Activated gamma-delta T cell treated with anti-CD3 and anti-CD28 coated beads, Interleukin-2, amount 50 U/mL, for 16 hours (primary cell): ENCODE data around the gene PLVAP.
A peak's percentile ranks its signal among the peaks of the same experiment; 100 is the strongest.

Source experiments
- DNase-seq: peaks from one replicate; pipeline ENCODE4 v3.0.0-alpha.2; 2020; ENCODE audit warnings: low read depth

The PLVAP gene, protein sequence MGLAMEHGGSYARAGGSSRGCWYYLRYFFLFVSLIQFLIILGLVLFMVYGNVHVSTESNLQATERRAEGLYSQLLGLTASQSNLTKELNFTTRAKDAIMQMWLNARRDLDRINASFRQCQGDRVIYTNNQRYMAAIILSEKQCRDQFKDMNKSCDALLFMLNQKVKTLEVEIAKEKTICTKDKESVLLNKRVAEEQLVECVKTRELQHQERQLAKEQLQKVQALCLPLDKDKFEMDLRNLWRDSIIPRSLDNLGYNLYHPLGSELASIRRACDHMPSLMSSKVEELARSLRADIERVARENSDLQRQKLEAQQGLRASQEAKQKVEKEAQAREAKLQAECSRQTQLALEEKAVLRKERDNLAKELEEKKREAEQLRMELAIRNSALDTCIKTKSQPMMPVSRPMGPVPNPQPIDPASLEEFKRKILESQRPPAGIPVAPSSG

DNA sequence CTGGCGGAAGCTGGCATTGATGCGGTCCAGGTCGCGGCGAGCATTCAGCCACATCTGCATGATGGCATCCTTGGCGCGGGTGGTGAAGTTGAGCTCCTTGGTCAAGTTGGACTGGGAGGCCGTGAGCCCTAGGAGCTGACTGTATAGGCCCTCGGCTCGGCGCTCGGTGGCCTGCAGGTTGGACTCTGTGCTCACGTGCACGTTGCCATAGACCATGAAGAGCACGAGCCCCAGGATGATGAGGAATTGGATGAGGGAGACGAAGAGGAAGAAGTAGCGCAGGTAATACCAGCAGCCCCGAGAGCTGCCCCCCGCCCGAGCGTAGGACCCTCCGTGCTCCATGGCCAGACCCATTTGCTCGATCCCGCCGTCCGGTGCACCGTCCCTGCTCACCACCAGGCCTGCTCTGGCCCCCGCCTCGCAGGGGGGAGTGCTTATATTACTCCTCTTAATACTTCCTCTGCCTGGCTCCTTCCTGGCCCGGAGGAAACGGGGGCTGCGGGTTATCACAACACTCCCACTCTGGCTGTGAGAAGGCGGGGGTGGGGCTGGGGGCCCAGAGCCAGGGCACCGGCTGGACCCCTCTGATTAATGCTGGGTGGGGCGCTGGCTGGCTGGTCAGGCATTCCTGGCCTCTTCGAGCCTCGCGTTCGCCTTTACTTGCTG, at the start of gene PLVAP:
Gene PLVAP (minus strand): TSS at position 408 of the 666 bp plus-strand sequence. CDS start 54 bp downstream, at position 354.
- no peak for DNase-seq

GRCh38 chr19:17424743-17425365, 47.7 kb upstream of the PLVAP start:
- DNase-seq: no peak

DNA sequence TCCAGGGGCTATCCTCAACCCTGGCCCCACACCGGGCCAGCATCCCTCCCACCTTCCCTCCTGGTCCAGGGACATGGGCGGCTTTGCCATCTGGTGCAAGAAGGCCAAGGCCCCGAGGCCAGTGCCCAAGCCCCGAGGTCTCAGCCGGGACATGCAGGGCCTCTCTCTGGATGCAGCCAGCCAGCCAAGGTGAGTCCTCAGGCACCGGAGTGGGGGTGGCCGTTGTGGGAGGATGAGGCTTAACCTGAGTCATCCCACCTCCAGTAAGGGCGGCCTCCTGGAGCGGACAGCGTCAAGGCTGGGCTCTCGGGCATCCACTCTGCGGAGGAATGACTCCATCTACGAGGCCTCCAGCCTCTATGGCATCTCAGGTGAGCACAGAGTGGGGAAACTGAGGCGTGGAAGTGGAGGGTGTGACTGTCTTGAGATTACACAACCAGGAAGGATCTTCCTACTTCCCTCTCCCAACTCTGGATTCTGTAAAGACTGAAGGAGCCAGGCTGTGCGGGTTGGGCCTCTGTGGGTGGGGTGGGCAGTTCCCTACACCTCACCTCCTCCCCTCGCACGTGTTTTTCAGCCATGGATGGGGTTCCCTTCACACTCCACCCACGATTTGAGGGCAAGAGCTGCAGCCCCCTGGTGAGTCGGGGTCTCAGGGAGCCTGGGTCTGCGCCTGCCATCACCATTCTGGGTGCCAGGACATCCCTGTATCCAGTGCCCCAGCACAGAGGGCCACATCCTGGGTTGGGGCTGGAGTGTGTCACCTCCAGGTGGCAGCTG, 46.5 kb upstream of the PLVAP start:
- DNase-seq: no peak

DNA sequence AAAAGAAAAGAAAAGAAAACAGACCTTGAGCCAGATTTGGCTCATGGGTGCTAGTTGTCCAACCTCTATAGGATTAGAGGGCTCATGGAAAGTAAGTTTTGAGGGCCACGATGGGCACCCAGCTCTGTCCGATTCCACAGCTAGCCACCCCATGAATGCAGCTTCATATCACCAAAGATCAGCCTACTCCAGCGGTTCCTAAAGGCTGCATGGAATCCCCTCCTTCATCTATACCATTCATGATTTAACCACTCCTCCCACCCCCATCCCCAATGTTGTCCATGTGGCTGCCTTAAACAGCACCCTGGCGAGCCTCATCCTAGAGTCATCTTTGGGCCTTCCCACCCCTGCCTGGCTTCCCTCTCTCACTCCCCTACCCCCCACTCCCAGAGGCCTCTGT, 44.8 kb upstream of the PLVAP start:
- DNase-seq: no peak

DNA sequence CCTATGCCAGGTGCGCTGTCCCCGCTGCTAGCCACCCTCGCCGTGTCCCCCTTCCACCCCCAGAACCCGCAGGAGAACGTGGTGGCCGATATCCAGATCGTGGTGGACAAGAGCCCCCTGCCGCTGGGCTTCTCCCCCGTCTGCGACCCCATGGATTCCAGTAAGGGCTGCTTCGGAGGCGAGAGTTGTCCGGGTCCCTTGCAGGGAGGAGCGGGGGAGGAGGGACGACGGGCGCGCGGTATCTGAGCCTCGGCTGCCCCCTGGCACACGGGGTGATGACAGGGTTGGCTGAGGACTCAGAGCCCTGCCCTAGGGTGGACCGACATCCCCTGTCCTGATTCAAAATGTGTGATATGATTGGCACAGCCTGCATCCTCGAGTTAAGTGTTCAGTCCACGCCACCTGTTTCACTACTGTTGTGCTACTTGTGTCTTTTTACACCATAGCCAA, 43.4 kb upstream of the PLVAP start:
- DNase-seq: no peak

- peak; percentile 91 for DNase-seq
Observed at GRCh38 chr19:17419621-17420474, 42.7 kb upstream of the PLVAP start, which contains the start of gene MVB12A. MVB12A (plus strand) TSS chr19:17420047; CDS start chr19:17420136, 89 bp downstream.

DNA sequence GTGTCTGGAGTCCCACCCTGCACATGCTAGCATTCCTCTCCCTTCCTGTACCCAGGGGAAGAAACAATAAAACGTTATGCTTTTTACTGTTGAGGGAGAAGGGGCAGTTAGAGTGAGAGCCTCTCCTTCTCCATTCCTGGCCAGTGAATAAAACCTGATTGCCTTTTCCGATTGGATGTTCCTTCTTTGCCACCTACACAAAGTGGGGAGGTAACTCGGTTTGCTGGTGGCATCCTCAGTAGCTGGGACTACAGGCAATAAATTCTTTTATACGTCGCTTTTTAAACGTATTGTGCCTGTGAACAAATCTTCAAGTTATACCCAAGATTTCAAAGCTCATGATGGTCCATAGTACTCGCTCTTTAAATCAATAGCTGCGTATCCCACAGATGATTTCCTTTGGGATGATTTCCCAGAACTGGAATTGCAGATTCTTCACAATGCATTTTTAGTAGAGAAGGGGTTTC, 42.0 kb upstream of the PLVAP start:
- DNase-seq: no peak

- no peak for DNase-seq
Observed at GRCh38 chr19:17418710-17419109, 41.6 kb upstream of the PLVAP start.

DNA sequence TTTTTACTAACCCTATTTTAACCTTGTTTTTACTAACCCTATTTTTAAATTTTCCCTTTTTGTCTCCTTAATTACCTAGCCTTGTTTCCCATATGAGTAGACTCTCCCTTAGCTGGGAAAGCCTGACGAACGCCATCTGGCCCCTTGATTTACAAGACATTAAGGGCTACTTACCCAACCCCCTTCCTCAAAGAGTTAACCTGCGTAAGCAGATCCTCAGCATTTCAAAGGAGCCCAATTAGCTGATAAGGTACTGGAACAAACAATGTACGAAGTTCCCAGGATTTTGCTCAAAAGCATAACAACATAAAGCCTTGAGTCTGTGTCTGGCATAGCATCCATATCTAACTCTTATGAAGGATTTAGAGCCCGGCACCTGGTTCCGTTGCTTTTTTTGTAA, 38.0 kb upstream of the PLVAP start:
- no peak for DNase-seq

DNA sequence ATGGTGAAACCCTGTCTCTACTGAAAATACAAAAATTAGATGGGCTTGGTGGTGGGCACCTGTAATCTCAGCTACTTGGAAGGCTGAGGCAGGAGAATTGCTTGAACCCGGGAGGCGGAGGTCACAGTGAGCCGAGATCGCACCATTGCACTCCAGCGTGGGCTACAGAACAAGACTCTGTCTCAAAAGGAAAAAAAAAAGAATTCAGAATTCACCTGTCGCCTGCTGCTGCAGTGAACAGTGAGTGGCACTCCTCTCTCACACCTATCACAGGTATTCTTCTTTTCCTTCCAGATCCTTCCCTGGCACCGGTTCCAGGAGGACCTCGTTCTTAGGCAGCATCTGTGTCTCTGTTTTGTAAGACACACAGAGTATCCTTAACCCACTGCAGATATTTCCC, 37.0 kb upstream of the PLVAP start:
- no peak for DNase-seq

GRCh38 chr19:17411801-17412200, 34.7 kb upstream of the PLVAP start:
- DNase-seq: no peak

- DNase-seq: no peak
Observed at GRCh38 chr19:17409990-17410389, 32.8 kb upstream of the PLVAP start.

- DNase-seq: no peak
Observed at GRCh38 chr19:17406887-17407196, 29.7 kb upstream of the PLVAP start.

- DNase-seq: no peak
Observed at GRCh38 chr19:17406046-17406886, 29.1 kb upstream of the PLVAP start.

DNA sequence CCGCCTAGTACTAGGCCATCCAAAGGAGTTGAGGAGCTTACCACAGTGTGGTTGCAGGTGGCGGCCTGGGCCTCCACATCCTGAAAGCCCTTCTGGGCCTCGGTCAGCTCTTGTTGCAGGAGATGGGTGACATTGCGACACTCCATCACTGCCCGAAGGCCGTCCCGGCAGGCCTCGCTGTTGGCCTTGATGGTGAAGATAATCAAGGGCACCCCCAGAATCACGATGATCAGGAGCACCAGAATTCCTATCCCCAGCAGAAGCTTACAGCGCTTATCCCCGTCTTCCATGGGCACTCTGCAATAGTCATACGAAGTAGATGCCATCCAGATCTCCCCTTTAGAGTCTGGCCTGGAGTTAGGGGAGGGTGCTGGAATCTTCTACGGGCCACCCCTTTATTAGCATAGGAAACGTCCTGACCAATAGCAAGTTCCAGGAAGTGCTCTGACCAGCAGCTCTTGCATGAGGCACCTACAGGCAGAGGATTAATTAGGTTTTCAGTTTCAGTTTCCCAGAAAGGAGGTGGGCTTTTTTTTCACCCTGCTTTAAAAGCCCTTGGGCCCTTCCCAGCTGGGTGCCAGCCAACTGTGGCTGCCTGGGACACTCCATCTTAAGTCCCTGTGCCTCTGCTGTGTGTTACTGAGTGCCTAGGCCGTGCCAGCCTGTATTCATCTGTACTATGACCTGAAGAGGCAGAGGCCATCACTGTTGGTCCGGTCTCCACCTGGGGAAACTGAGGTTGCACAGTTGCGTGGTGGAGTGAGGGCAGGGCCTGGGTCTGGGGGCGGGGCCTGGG, 28.3 kb upstream of the PLVAP start, which contains the start of gene BST2:
Gene BST2 (minus strand): TSS at position 381 of the 796 bp plus-strand sequence. CDS start 55 bp downstream, at position 326.
- peak; percentile 33 for DNase-seq

DNA sequence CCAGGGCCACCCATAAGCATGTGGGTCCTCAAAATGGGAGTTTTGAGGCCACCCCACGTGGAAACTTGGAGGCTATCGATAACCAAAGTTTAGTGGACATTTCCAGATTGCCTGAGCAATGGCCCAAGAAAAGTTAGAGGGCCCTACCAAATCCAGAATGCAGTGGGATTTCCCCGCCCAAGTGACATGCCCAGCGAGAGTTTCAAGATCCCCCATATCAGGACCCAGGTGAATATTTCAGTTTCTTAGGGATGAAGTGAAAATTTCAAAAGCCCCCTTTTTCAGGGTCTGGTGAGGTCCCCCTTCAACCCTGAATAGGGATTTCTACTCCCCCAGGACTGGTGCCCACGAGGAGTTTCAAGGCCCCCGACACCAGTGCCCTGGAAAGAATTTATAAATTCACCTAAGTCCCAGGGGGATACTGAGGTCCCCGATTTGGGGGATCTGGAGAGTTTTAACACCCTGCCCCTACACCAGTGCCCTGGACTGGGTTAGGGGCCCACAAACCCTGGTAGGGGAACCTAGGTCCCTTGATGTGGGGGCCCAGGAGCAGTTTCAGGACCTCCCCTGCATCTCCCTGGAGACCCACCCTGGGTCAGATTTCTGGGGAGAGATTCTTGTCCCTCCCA, 27.6 kb upstream of the PLVAP start:
- DNase-seq: no peak

DNA sequence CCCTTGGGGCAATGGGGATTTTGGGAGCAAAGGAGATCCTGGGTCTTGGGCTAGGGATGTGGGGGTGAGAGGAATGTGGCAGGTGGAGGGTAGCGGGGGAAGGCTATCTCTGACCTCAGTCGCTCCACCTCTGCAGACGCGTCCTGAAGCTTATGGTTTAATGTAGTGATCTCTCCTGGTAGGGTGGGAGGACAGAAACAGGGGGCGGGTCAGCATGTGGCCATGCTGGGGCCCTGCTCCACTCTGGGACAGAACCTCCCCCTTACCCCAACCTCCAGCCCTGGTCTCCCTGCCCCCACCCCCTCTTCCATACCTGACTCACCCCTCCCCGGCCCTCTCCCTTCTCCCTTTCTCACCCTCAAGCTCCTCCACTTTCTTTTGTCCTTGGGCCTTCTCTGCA, 26.9 kb upstream of the PLVAP start:
- DNase-seq: no peak

- DNase-seq: no peak
Observed at GRCh38 chr19:17402982-17403855, 26.1 kb upstream of the PLVAP start.
